ENCODE results near the gene FAM107B. TPM values are rescaled to one million over a fixed set of nuclear protein-coding genes. Genes with fewer than 3 reads are reported as not detected.
A peak's percentile ranks its signal among the peaks of the same experiment; 100 is the strongest.
"Not testable (repeated sequence)": the region's sequence is repeated elsewhere in the genome, so short reads cannot be mapped to it uniquely, and the experiment has no call there.

Gene FAM107B
- total RNA-seq, 1 donor from 2014 or later, result 39.0 TPM

GRCh38 chr10:14635043-14635710, 139.5 kb downstream of the FAM107B start:
- TF ChIP-seq CTCF (conservative IDR thresholded peaks at IDR 0.05), result no peak
- H3K27ac Mint-ChIP-seq (ENCODE audit: unreplicated experiment), result no peak overlapping the region

GRCh38 chr10:14634572-14634971, 140.1 kb downstream of the FAM107B start:
- not testable (repeated sequence) for H3K27ac Mint-ChIP-seq (ENCODE audit: unreplicated experiment); H3K9me3 Mint-ChIP-seq; H3K27me3 Mint-ChIP-seq (ENCODE audit: low read depth); H3K36me3 Mint-ChIP-seq (ENCODE audit: low read depth); DNase-seq (ENCODE audit: low read depth, low spot score); H3K4me3 Mint-ChIP-seq; H3K4me1 Mint-ChIP-seq

More at GRCh38 chr10:14635043-14635710, 139.5 kb downstream of the FAM107B start:
- no peaks in the 10 kb centered on the region for H3K27me3 Mint-ChIP-seq (ENCODE audit: low read depth)
- DNase-seq (ENCODE audit: low read depth, low spot score), result no peak
- H3K4me1 Mint-ChIP-seq, result no peaks in the 10 kb centered on the region
- H3K36me3 Mint-ChIP-seq (ENCODE audit: low read depth), result no peaks in the 10 kb centered on the region
- no peaks in the 10 kb centered on the region for H3K9me3 Mint-ChIP-seq
- no peak overlapping the region for H3K4me3 Mint-ChIP-seq

- H3K4me3 Mint-ChIP-seq, result peak overlapping the region; percentile 35
- H3K27me3 Mint-ChIP-seq (ENCODE audit: low read depth), result no peaks in the 10 kb centered on the region
- H3K4me1 Mint-ChIP-seq, result peaks cover 19% of the 10 kb centered on the region
- DNase-seq (ENCODE audit: low read depth, low spot score), result no peak
- no peaks in the 10 kb centered on the region for H3K36me3 Mint-ChIP-seq (ENCODE audit: low read depth)
- no peaks in the 10 kb centered on the region for H3K9me3 Mint-ChIP-seq
- peak overlapping the region; percentile 73 for H3K27ac Mint-ChIP-seq (ENCODE audit: unreplicated experiment)
- TF ChIP-seq CTCF (conservative IDR thresholded peaks at IDR 0.05), result no peak
Observed at GRCh38 chr10:14625765-14626525, 148.8 kb downstream of the FAM107B start.

GRCh38 chr10:14625192-14625631, 149.5 kb downstream of the FAM107B start:
- no peak for DNase-seq (ENCODE audit: low read depth, low spot score)
- H3K4me3 Mint-ChIP-seq, result no peak overlapping the region
- no peak for TF ChIP-seq CTCF (conservative IDR thresholded peaks at IDR 0.05)
- no peaks in the 10 kb centered on the region for H3K9me3 Mint-ChIP-seq
- H3K27me3 Mint-ChIP-seq (ENCODE audit: low read depth), result no peaks in the 10 kb centered on the region
- H3K4me1 Mint-ChIP-seq, result peaks cover 19% of the 10 kb centered on the region
- no peaks in the 10 kb centered on the region for H3K36me3 Mint-ChIP-seq (ENCODE audit: low read depth)
- no peak overlapping the region for H3K27ac Mint-ChIP-seq (ENCODE audit: unreplicated experiment)

- H3K9me3 Mint-ChIP-seq, result no peaks in the 10 kb centered on the region
- no peak for DNase-seq (ENCODE audit: low read depth, low spot score)
- H3K4me3 Mint-ChIP-seq, result no peak overlapping the region
- no peak overlapping the region for H3K27ac Mint-ChIP-seq (ENCODE audit: unreplicated experiment)
- H3K27me3 Mint-ChIP-seq (ENCODE audit: low read depth), result no peaks in the 10 kb centered on the region
- no peaks in the 10 kb centered on the region for H3K36me3 Mint-ChIP-seq (ENCODE audit: low read depth)
- peaks cover 19% of the 10 kb centered on the region for H3K4me1 Mint-ChIP-seq
- no peak for TF ChIP-seq CTCF (conservative IDR thresholded peaks at IDR 0.05)
Observed at GRCh38 chr10:14624600-14624999, 150.1 kb downstream of the FAM107B start.

GRCh38 chr10:14623931-14624330, 150.8 kb downstream of the FAM107B start:
- H3K9me3 Mint-ChIP-seq, result no peaks in the 10 kb centered on the region
- no peaks in the 10 kb centered on the region for H3K27me3 Mint-ChIP-seq (ENCODE audit: low read depth)
- H3K4me1 Mint-ChIP-seq, result peaks cover 19% of the 10 kb centered on the region
- TF ChIP-seq CTCF (conservative IDR thresholded peaks at IDR 0.05), result no peak
- H3K4me3 Mint-ChIP-seq, result no peak overlapping the region
- H3K27ac Mint-ChIP-seq (ENCODE audit: unreplicated experiment), result no peak overlapping the region
- DNase-seq (ENCODE audit: low read depth, low spot score), result no peak
- no peaks in the 10 kb centered on the region for H3K36me3 Mint-ChIP-seq (ENCODE audit: low read depth)

All from neural crest cell (in vitro differentiated cells).